H54 (cell line): Measurements from ENCODE around the gene FN3KRP.

Source experiments
- DNase-seq: peaks from one replicate; pipeline ENCODE4 v3.0.0; 2011; ENCODE audit warnings: low spot score, mixed read lengths; ENCODE audit not compliant: insufficient read length
- FAIRE-seq: peaks from 3 replicates; lab custom pipeline; 2011; peaks lifted over from hg19 to GRCh38; lab: Jason Lieb, UNC
- POLR2A ChIP-seq: IDR thresholded peaks from 2 replicates; pipeline ENCODE4 v1.6.1; 2011; ENCODE audit warnings: low read depth, mild to moderate bottlenecking, low read length

Gene FN3KRP

DNA sequence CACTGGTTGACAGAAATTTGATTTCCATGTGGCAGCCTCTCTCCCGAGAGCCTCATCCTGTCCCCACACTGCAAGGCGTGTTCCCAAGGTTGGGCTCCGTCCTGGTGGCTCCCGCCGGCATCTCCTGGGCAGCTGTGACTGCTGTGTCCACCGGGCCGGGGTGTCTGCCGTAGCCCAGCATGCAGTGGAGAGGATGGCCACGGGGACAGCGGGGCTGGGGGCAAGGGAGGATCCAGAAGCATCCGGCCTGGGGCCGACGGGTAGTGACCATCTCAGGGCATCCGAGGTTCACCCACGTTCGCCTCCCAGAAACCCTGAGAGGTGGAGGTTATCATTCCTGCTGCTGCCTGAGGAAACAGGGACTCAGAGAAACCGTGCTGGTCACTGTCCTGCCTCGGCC is 10.8 kb upstream of the FN3KRP start:
- no peak for TF ChIP-seq POLR2A
- DNase-seq: no peak
- no peak for FAIRE-seq

GRCh38 chr17:82709024-82709675 is 7.4 kb upstream of the FN3KRP start:
- FAIRE-seq: no peak
- TF ChIP-seq POLR2A: no peak
- DNase-seq: peak; percentile 39

GRCh38 chr17:82709676-82710498 is 6.6 kb upstream of the FN3KRP start:
- FAIRE-seq: no peak
- no peak for TF ChIP-seq POLR2A

GRCh38 chr17:82710499-82711232 is 5.8 kb upstream of the FN3KRP start:
- TF ChIP-seq POLR2A: no peak
- FAIRE-seq: no peak

More at GRCh38 chr17:82709676-82710498, 6.6 kb upstream of the FN3KRP start:
- no peak for DNase-seq

DNA sequence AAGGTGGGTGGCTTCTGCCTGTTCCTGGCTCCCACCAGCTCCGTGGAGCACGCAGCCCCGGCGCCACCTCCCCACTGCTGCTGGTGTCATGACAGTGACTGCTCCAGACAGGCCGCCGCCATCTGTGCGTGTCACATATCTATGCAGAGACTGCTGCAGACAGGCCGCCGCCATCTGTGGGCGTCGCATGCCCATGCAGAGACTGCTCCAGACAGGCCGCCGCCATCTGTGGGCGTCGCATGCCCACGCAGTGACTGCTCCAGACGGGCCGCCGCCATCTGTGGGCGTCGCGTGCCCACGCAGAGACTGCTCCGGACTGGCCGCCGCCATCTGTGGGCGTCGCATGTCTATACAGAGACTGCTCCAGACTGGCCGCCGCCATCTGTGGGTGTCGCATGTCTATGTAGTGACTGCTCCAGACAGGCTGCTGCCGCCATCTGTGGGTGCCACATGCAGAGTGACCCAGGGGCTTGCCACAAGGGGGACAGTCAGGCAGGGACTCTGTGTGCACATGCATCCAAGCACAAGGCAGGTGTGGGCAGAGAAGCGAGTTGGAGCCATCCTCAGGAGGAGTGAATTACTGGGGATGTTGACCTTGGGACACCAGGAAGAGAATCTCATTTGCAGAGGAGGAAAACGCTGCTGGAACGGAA is 3.3 kb upstream of the FN3KRP start:
- FAIRE-seq (no peak), DNase-seq (no peak)
- no peak for TF ChIP-seq POLR2A

More at GRCh38 chr17:82710499-82711232, 5.8 kb upstream of the FN3KRP start:
- DNase-seq: no peak

GRCh38 chr17:82718986-82719685 is 2.6 kb downstream of the FN3KRP start:
- no peak for TF ChIP-seq POLR2A
- no peak for DNase-seq
- no peak for FAIRE-seq

DNA sequence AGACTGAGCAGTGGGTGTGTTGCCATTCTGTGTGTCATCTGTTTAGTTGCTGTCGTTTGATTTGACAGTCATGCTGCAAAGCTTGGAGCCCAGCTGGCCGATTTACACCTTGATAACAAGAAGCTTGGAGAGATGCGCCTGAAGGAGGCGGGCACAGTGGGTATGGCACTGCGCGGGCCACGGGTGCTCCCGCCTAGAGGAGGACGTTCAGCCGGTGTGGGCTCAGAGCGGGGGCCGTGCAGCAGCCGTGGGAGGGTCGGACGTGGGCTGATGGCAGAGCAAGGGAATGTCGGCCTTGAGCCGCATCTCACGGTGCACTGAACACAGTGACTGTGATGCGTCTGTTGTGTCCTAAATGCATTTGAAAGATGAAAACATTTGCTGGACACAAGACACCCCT is 3.7 kb downstream of the FN3KRP start:
- FAIRE-seq: no peak
- no peak for TF ChIP-seq POLR2A
- DNase-seq: no peak

- TF ChIP-seq POLR2A: no peak
- FAIRE-seq: no peak
- no peak for DNase-seq
Observed at GRCh38 chr17:82722341-82723013, 6.0 kb downstream of the FN3KRP start.

DNA sequence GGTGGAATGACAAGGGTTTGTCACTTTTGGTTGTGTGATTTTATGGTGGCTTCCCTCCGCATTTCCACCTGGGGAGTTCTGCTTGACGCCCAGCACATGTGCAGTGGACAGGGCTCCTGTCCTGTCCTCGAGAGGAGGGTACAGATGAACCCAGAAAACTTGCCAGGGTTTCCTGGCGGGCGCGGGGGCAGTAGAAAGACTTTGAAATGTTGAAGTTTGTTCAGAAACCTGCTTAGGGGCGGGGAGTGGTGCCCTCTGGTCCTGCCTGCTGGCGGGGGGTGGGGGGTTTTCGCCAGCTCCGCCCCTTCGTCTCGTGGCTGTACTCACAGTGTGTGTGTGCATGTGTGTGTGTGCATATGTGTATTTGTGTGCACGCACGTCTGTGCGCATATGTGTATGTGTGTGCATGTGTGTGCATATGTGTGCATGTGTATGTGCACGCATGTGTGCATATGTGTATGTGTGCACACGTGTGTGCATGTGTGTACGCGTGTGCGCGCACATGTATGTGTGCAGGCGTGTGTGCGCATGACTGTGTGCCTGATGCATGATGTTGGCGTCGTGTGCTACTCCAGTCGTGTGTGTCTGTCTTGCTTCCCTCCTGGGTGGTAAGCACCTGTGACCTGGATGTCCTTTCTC is 6.8 kb downstream of the FN3KRP start:
- no peak for DNase-seq
- TF ChIP-seq POLR2A: no peak; the same call in 1 of the 2 replicates
- no peak for FAIRE-seq

DNA sequence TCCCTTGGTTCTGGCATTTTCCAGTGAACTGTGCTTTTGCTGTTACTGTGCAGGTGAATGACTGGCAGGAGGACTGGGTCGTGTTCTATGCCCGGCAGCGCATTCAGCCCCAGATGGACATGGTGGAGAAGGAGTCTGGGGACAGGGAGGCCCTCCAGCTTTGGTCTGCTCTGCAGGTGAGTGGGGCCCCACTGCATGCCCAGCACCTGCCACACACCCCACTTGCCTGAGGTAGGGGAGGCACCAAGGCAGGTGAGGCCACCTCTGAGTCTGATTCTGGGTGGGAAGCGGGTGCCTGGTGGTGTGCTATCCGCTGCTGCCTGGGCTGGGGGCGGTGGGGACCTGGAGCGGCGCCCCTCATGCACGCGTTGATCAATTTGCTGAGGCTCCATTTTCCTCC is 9.9 kb downstream of the FN3KRP start:
- FAIRE-seq (no peak), DNase-seq (no peak)
- TF ChIP-seq POLR2A: no peak

GRCh38 chr17:82729479-82730260 is 13.2 kb downstream of the FN3KRP start:
- DNase-seq (no peak), FAIRE-seq (no peak)
- TF ChIP-seq POLR2A: no peak
